Karpas-422 (cell line): Measurements from ENCODE around the gene AOPEP. TPM values are rescaled to one million over a fixed set of nuclear protein-coding genes. Genes with fewer than 3 reads are reported as not detected.
"Not testable (repeated sequence)": the region's sequence is repeated elsewhere in the genome, so short reads cannot be mapped to it uniquely, and the experiment has no call there.

Experiments
- DNase-seq: peaks from one replicate; pipeline ENCODE4 v3.0.0-alpha.2; 2015
- H2AFZ ChIP-seq: fragments of 200-600 bp; sonication (generic); 2 replicates; pipeline ENCODE4 v1.6.1; 2014; ENCODE audit warnings: antibody characterized with exemption, low read length, mixed read lengths
- H3K27ac ChIP-seq: fragments of 200-600 bp; sonication (generic); 2 replicates; pipeline ENCODE4 v1.5.1; 2014; ENCODE audit warnings: mild to moderate bottlenecking, low read length, moderate library complexity
- H3K27me3 ChIP-seq: fragments of 200-600 bp; sonication (generic); 2 replicates; pipeline ENCODE4 v1.6.1; 2014; ENCODE audit warnings: low read length, mixed read lengths
- H3K36me3 ChIP-seq: fragments of 200-600 bp; sonication (generic); 2 replicates; pipeline ENCODE4 v1.6.1; 2014; ENCODE audit warnings: low read length, mixed read lengths; ENCODE audit not compliant: insufficient read depth
- H3K4me1 ChIP-seq: fragments of 200-600 bp; sonication (generic); 2 replicates; pipeline ENCODE4 v1.6.1; 2014; ENCODE audit warnings: mild to moderate bottlenecking, low read length, mixed read lengths
- H3K4me2 ChIP-seq: fragments of 200-600 bp; sonication (generic); 2 replicates; pipeline ENCODE4 v1.6.1; 2014; ENCODE audit warnings: low read length, low read depth, mild to moderate bottlenecking; ENCODE audit not compliant: poor library complexity, severe bottlenecking
- H3K4me3 ChIP-seq: fragments of 200-600 bp; sonication (generic); 2 replicates; pipeline ENCODE4 v1.5.1; 2014; ENCODE audit warnings: mild to moderate bottlenecking, antibody characterized with exemption, low read length, mixed read lengths
- H3K79me2 ChIP-seq: fragments of 200-600 bp; sonication (generic); 2 replicates; pipeline ENCODE4 v1.6.1; 2014; ENCODE audit warnings: mild to moderate bottlenecking, low read length, mixed read lengths
- H3K9ac ChIP-seq: fragments of 200-600 bp; sonication (generic); 2 replicates; pipeline ENCODE4 v1.6.0; 2014; ENCODE audit warnings: low read length
- H3K9me2 ChIP-seq: fragments of 200-600 bp; sonication (generic), shearing (Covaris generic); replicated peaks from 2 replicates; pipeline ENCODE4 v1.6.0; 2014; ENCODE audit warnings: mild to moderate bottlenecking, low read length, moderate library complexity; ENCODE audit not compliant: insufficient read depth
- H3K9me3 ChIP-seq: fragments of 300-700, 200-600 bp; sonication (generic); 2 replicates; pipeline ENCODE4 v1.6.1; 2014; ENCODE audit warnings: low read length, mixed read lengths
- H4K20me1 ChIP-seq: fragments of 200-600 bp; sonication (generic); 2 replicates; pipeline ENCODE4 v1.6.1; 2014; ENCODE audit warnings: mild to moderate bottlenecking, antibody characterized with exemption, low read length, low read depth; ENCODE audit not compliant: insufficient read depth
- total RNA-seq: library from RNA; depleted of rRNA; stranded (reverse); fragments of >200 nt; shearing (Covaris generic); gene quantifications from 2 replicates; pipeline ENCODE4 v1.2.3, GENCODE V29; 2014; ENCODE audit warnings: low replicate concordance

AOPEP gene
- total RNA-seq, 1 experiment from 2014 or later, result 22.7 TPM

GRCh38 chr9:94966046-94966445 lies 239.5 kb downstream of the AOPEP start:
- H3K4me1 ChIP-seq, H3K4me3 ChIP-seq, H3K9ac ChIP-seq, H2AFZ ChIP-seq, H3K4me2 ChIP-seq, H3K36me3 ChIP-seq, H3K9me2 ChIP-seq, H3K27me3 ChIP-seq, H3K79me2 ChIP-seq, H4K20me1 ChIP-seq, H3K9me3 ChIP-seq, DNase-seq, H3K27ac ChIP-seq: not testable (repeated sequence)

GRCh38 chr9:94967482-94967881 lies 241.0 kb downstream of the AOPEP start:
- Histone ChIP-seq H3K4me1 (no peaks in the 10 kb centered on the region), H3K79me2 (no peaks in the 10 kb centered on the region), H3K9me3 (no peaks in the 10 kb centered on the region), H3K9ac (no peak overlapping the region), H3K27ac (no peak overlapping the region), H3K4me3 (no peak overlapping the region), H3K27me3 (no peaks in the 10 kb centered on the region), H3K9me2 (no peaks in the 10 kb centered on the region), H3K36me3 (no peaks in the 10 kb centered on the region), H2AFZ (no peak overlapping the region), H4K20me1 (no peaks in the 10 kb centered on the region), H3K4me2 (no peak overlapping the region)
- DNase-seq, result no peak

DNA sequence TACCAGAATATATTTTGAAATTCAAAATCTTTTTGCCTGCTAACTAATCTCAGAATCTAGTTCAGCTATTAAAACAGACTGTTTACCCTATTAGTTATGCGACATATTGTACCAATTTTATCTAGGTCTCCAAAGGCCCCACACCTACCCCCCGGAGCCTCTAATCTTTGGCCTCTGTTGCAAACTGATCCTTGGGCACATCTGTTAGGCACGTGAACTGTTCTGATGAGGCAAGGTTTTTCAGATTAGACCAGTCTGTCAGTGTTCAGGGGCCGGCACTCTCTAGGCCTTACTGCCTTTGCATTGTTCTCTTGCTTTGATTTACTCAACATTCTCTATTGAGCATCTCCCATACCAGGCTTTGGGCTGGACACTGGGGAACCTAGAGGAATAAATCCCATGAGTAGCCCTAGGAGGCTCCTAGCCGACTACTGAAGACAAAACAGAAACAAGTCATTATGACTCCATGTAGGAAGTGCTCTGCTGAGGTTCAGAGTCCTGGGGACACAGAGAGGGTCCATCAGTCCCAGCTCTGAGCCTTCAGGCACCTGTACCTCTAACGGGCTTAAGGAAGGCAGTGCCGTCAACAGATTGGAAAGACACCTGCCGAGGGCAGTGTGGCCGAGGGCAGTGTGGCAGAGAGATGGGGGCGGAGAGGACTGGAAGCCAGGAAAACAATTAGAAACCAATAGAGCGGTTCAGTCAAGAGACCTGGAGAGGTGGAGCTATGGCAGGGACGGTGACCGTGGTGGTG lies 245.1 kb downstream of the AOPEP start:
- Histone ChIP-seq H3K9ac (no peak overlapping the region), H3K9me3 (no peaks in the 10 kb centered on the region), H3K27me3 (no peaks in the 10 kb centered on the region)

DNA sequence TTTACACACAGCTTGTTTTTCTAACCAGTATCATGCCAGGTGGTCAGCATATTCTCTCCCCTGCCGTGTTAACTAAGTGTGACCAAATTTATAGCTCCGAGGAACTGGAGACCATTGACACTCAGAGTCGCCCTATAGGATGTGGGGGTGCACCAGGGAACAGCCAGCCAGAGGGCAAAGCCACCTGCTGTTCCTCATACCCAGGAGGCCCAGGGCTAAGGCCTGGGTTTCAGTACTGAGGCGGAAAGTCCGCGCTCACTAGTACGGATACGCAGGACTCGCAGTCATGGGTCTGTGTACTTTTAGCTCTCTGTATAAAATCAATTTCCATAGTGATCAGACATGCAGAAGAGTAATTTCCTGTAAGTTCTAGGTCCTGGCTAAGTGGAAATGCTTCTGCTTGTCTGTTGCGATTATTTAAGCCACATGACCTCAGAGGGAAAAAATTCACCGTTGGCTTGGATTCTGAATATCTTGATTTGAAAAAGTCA lies 247.0 kb downstream of the AOPEP start:
- Histone ChIP-seq H3K27me3 (no peaks in the 10 kb centered on the region), H3K79me2 (no peaks in the 10 kb centered on the region), H3K27ac (no peak overlapping the region), H4K20me1 (no peaks in the 10 kb centered on the region), H3K9me2 (no peaks in the 10 kb centered on the region), H3K4me2 (no peak overlapping the region), H3K36me3 (no peaks in the 10 kb centered on the region), H3K4me1 (no peaks in the 10 kb centered on the region), H2AFZ (no peak overlapping the region), H3K4me3 (no peak overlapping the region), H3K9ac (no peak overlapping the region), H3K9me3 (no peaks in the 10 kb centered on the region)
- DNase-seq, result no peak

More for the DNA sequence above, 245.1 kb downstream of the AOPEP start:
- Histone ChIP-seq H3K79me2 (no peaks in the 10 kb centered on the region), H3K4me3 (no peak overlapping the region), H3K4me2 (no peak overlapping the region), H3K4me1 (no peaks in the 10 kb centered on the region), H4K20me1 (no peaks in the 10 kb centered on the region), H2AFZ (no peak overlapping the region), H3K27ac (no peak overlapping the region), H3K36me3 (no peaks in the 10 kb centered on the region), H3K9me2 (no peaks in the 10 kb centered on the region)
- no peak for DNase-seq

- H3K9ac ChIP-seq, result no peak overlapping the region
- no peak overlapping the region for H2AFZ ChIP-seq
- no peaks in the 10 kb centered on the region for H3K27me3 ChIP-seq
- no peaks in the 10 kb centered on the region for H3K4me1 ChIP-seq
- H3K4me3 ChIP-seq, result no peak overlapping the region
- no peaks in the 10 kb centered on the region for H3K36me3 ChIP-seq
- no peaks in the 10 kb centered on the region for H3K9me2 ChIP-seq
- DNase-seq, result no peak
- no peaks in the 10 kb centered on the region for H4K20me1 ChIP-seq
- H3K4me2 ChIP-seq, result no peak overlapping the region
- H3K79me2 ChIP-seq, result no peaks in the 10 kb centered on the region
- H3K9me3 ChIP-seq, result no peaks in the 10 kb centered on the region
- no peak overlapping the region for H3K27ac ChIP-seq
These were observed 247.8 kb downstream of the AOPEP start for GRCh38 chr9:94974154-94974879.

DNA sequence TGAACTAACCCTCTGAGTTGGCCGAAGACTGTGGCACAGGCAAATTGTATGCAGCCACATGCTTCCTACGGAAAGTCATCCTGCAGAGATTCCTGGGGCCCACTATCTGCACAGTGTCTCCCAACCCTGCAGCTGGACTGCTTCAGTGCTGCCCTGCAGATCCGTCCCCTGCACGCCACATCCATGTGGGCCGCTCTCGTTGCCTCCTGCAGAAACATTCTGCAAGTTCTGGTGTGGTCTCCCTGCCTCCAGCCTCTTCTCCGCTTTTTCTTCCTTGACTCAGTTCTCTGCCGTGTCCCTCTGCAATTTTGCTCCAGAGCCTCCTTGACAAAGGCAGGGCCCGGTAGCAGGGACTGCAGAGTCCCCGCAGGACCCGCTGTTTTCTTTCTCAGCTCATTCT lies 249.0 kb downstream of the AOPEP start:
- no peaks in the 10 kb centered on the region for H3K79me2 ChIP-seq
- no peak for DNase-seq
- H3K27ac ChIP-seq, result no peak overlapping the region
- no peaks in the 10 kb centered on the region for H3K4me1 ChIP-seq
- no peaks in the 10 kb centered on the region for H3K9me3 ChIP-seq
- no peak overlapping the region for H3K4me2 ChIP-seq
- no peaks in the 10 kb centered on the region for H3K9me2 ChIP-seq
- no peaks in the 10 kb centered on the region for H4K20me1 ChIP-seq
- no peak overlapping the region for H3K4me3 ChIP-seq
- no peak overlapping the region for H3K9ac ChIP-seq
- H3K36me3 ChIP-seq, result no peaks in the 10 kb centered on the region
- no peaks in the 10 kb centered on the region for H3K27me3 ChIP-seq
- no peak overlapping the region for H2AFZ ChIP-seq

DNA sequence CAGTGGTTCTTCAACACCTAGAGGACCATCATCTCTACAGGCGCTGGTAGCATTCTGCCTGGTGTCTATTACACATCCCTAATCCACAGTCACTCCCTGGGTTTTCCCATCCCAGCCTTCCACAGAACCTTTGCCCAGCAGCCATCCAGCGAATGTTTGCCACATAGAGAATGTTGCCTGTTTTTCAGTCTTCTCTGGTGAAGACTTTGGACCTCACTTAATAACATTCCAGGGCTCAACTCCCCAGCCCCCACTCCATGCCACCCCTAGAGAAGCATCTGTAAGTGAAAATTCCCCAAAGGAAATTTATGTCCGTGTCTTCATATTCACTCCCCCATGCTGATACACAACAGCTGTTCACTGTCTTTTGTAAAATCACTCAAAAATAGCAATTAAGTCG lies 249.6 kb downstream of the AOPEP start:
- H3K4me2 ChIP-seq, result no peak overlapping the region
- H3K27me3 ChIP-seq, result no peaks in the 10 kb centered on the region
- no peak overlapping the region for H3K4me3 ChIP-seq
- no peaks in the 10 kb centered on the region for H3K9me2 ChIP-seq
- H3K4me1 ChIP-seq, result no peaks in the 10 kb centered on the region
- H3K79me2 ChIP-seq, result no peaks in the 10 kb centered on the region
- H3K27ac ChIP-seq, result no peak overlapping the region
- no peak overlapping the region for H3K9ac ChIP-seq
- no peak for DNase-seq
- no peaks in the 10 kb centered on the region for H3K9me3 ChIP-seq
- H4K20me1 ChIP-seq, result no peaks in the 10 kb centered on the region
- no peak overlapping the region for H2AFZ ChIP-seq
- no peaks in the 10 kb centered on the region for H3K36me3 ChIP-seq

- Histone ChIP-seq H3K27ac (no peak overlapping the region), H2AFZ (no peak overlapping the region), H3K9ac (no peak overlapping the region), H3K4me1 (no peaks in the 10 kb centered on the region), H3K27me3 (no peaks in the 10 kb centered on the region), H4K20me1 (no peaks in the 10 kb centered on the region), H3K36me3 (no peaks in the 10 kb centered on the region), H3K4me3 (no peak overlapping the region), H3K79me2 (no peaks in the 10 kb centered on the region), H3K4me2 (no peak overlapping the region), H3K9me3 (no peaks in the 10 kb centered on the region), H3K9me2 (no peaks in the 10 kb centered on the region)
- DNase-seq, result no peak
These were observed 250.9 kb downstream of the AOPEP start for GRCh38 chr9:94977416-94977815.
